Frontal cortex (tissue), 4 donors: ENCODE data around the gene RWDD1. TPM values are rescaled to one million over a fixed set of nuclear protein-coding genes. Genes with fewer than 3 reads are reported as not detected.
A peak's percentile ranks its signal among the peaks of the same experiment; 100 is the strongest.

Experiments used
- DNase-seq, 2 donors: peaks; one replicate each; pipeline ENCODE4 v3.0.0; 2012; ENCODE audit warnings: low spot score in 2 of 2
- FAIRE-seq: peaks from 2 replicates; lab custom pipeline; 2012; peaks lifted over from hg19 to GRCh38; lab: Jason Lieb, UNC
- total RNA-seq: library from RNA; depleted of rRNA; stranded (reverse); fragments of >200 nt; gene quantifications from one replicate; pipeline ENCODE4 v1.2.3, GENCODE V29; 2014
- donor health status: control.
- donor health status: control.
- donor health status: control.

The RWDD1 gene
- total RNA-seq, 1 donor from 2014 or later: 26.5 TPM

DNA sequence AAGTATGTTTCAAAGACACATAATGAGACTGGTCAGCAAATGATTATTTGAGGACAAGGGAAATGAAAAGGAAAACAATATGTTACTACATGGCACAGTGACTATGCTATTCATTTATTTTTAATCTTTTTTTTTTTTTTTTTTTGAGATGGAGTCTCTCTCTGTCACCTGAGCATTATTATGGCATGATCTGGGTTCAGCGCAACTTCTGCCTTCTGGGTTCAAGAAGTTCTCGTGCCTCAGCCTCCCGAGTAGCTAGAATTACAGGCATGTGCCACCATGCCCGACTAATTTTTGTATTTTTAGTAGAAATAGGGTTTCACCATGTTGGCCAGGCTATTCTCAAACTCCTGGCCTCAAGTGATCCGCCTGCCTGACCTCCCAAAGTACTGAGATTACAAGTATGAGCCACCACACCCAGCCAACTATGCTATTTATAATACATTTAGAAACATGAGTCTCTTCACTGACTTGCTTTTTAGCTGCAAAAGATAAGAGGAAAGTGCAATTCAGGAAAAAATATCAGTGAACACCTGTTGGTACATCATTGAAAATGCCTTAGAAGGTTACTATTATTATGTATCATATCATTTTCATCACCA, 14.4 kb upstream of the RWDD1 start:
- FAIRE-seq (no peak), DNase-seq (no peak)

DNA sequence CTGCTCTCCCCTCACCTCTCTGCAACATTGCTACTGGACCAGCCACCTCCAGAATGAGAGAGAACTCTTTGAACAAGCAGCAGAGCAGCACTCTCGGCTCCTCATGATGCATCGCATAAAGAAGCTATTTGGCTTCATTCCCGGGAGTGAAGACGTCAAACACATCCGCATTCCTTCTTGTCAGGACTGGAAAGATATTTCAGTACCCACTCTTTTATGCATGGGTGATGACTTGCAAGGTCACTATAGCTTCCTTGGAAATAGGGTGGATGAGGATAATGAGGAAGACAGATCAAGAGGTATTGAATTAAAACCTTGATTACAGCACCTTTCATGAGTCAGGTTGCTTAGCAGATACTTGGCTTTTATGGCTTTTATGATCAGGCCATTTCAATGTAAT, 13.4 kb upstream of the RWDD1 start:
- FAIRE-seq: no peak
- no peak for DNase-seq

DNA sequence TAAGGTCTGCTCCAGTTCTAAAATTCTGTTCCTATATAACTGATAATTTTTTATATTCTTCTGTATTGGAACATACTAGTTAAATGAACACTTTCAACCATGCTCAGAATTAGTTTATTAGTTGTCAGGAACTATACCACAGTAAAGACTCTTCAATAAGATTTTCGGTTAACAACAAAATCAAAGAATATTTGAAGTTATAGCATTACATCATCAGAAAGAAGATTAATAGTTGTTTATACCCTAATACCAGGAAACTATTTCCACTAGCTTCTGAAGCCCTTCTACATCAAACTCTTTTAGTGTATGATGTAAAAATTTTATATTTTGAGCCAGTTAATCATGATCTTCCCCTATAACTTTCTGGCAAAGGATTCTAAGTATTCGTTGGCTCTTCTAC, 11.2 kb upstream of the RWDD1 start:
- DNase-seq (no peak), FAIRE-seq (no peak)

DNA sequence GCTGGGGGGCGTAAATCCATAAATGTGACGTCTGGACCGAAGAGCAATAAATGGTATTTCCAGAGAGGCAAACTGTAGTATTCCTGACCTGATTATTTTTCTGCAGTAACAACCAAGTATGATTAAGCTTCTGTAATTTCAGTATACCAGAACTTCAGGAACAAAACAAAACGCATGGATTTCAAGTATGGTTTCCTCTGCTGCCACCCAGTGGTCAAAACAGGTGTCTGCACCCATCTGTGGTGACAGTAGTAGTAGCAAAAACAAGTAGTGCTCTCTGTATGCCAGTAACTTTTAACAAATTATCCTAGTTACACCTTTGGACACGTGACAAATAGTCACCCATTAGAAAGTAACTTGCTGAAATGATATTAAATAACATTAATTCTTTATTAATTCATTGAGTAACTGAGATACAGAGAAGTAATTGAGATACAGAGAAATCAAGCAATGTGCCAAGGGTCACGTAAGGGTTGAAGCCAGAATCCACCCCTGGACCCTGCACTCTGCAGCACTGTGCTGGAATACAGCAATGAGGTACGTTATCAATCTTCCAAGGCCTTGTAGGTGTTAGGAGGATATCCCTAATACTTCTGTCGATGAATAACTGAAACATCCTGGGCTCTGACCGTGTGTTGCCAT, 9.8 kb upstream of the RWDD1 start:
- DNase-seq (peak; percentile 47 to 64), FAIRE-seq (peak; percentile 91)

DNA sequence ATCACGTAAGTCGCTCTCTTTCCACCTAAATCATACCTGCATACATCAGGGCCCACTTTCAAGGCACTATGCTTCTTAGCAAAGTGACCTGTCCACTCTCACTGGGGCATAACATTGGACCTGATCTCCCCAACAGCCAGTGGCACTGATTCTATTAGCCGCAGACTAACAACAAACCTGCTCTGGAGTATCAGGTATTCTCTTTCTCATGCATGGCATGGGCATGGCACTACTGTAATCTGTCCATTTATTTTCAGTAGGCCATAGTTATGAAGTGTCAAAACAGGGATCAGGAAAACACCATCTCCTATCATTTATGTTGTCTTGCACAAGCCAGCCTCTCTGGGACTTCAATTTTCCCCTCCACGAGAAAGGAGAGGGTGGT, 9.3 kb upstream of the RWDD1 start:
- no peak for FAIRE-seq

DNA sequence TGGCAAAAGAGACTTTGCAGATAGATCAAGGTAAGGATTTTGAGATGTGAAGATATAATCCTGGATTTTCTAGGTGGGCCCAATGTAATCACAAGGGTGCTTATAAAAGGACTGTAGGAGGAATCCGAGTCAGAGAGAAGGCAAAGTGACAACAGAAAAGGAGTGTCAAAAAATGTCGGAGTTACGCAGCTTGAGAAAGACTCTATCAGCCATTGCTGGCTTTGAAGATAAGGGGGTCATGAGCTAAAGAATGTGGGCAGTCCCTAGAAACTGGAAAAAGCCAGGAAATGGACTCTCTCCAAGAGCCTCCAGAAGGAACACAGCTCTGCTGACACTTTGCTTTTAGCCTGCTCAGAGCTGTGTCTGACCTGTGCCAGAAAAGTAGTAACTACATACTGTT, 8.7 kb upstream of the RWDD1 start:
- DNase-seq (no peak), FAIRE-seq (no peak)

More for the DNA sequence above, 9.3 kb upstream of the RWDD1 start:
- DNase-seq: no peak

DNA sequence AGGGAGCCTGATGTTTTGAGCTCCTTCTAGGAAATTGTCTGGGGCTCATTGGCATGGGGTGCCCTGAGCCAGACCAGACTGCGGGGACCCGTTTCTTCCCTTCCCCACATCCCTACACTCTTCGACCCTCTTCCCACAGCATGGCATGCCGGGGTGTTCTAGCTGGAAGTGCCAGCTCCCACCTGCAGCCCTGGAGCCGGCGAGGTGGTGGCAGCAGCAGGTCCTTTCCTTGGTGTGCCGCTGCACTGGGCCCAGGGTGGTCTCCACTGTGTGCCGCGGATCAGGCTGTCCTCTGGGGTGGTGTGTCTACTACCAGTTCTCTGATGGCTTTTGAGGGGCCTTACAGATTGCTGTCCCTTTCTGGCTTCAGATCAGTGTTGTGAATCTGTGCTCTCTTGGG, 7.5 kb upstream of the RWDD1 start:
- DNase-seq (no peak), FAIRE-seq (no peak)

DNA sequence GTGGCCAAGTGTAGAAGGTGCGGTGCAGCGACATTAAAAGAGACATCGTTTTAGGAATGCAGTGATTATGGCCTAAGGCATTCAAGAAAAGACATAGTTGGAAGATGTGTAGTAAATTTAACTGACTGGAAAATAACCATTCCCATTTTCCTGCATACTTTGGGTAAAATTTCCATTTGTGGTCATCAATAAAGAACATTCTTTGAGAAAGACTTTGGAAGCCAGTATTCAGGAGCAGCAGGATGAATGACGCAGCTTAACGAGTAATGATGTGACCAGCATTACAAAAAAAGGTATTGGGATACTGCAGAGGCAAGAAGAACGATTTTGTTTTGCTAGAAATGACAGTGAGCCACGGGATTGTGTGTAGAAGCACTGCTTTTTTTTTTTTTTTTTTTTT, 7.0 kb upstream of the RWDD1 start:
- DNase-seq: no peak
- no peak for FAIRE-seq

DNA sequence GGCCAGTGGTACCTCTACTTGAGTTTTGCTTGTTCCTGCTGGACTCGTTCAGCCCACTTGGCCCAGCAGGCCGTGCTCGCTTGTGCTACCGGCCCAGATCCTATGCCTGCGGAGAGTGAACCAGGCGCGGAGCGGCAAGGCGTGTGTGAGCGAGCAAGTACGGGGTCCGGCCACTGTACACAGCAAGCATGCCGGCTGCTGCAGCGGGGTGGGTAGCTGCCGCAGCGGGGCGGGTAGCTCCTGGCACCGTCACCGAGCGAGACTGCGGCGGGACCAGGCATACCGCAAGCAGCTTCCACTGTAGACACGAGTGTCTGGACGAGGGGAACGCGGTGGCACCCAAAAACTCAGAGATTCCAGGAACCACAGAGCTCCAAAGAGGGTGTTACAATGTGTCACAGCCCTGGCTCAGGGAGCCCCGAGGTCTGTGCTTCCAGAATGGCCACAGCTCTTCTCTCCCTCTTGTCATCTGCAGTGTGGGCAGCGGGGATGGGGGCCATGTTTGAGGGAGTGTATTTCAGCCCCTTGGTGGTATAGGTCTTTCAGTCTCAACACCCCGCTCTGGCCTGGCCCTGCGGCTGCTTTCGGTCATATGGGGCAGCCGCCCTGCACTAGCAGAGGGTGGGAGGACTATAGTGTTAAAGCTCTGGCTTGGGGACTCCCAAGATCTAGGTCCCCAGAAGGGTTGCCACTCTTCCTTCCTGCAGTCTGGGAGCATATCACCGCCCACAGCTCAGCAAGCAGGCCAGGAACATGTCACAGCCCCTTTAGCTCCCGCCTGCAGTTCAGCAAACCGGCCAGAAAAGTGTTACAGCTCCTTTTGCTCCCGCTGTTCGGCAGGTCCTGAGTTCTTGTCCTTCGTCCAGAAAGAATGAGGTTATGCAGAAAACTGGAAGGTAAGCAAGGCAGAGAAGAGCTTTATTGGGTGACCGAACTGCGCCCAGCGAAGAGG, 6.1 kb upstream of the RWDD1 start:
- no peak for DNase-seq
- FAIRE-seq: no peak

DNA sequence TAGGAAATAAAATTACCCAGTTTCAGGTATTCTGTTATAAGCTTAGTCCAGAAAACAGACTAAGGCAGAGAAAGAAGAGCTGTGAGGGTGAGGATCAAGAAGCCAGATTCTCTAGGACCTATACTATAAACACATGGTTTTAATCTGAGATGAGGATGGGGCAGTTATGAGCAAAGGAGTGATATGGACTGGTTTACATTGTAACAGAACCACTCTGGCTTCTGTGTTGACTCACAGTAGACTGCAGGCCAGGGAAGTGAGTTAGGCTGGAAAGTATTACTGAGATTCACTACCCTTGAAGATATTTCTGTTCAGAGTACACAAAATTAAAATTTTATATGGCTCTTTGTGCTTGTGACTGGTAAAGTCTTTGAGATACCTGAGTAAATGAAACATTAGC, 3.2 kb upstream of the RWDD1 start:
- no peak for FAIRE-seq
- no peak for DNase-seq

DNA sequence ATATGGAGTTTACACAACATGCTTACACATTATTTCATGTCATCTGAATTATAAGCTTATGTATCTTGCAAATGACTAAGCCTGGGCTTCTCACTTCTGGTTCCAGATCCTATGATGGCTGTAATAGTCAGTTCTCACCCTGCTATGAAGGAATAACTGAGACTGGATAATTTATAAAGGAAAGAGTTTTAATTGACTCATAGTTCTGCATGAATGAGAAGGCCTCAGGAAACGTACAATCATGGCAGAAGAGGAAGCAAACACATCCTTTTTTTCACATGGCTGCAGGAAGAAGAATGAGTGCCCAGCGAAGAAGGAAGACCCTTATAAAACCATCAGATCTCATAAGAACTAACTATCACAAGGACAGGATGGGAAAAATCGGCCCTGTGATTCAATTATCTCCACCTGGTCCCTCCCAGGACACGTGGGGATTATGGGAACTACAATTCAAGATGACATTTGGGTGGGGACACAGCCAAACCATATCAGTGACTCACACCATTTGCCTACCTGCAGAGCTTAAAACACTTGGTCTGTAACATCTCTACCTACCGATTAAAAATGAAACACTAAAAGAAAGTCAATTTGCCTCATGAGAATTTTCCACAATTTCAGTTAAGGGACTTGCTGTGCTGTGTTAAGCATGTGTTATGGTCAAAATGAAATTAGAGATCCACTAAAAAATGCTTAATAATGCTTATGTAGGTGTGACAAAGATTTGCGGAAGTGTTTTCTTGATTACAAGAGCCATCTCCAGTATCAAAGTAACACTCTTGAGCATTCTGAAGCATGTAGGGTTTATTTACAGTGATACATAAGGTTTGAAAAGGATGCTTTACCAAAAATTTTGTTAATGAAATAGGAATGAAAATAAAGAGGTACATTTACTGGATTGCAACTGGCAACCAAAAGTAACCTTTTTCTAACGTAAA, 2.2 kb upstream of the RWDD1 start:
- no peak for DNase-seq
- FAIRE-seq: no peak

DNA sequence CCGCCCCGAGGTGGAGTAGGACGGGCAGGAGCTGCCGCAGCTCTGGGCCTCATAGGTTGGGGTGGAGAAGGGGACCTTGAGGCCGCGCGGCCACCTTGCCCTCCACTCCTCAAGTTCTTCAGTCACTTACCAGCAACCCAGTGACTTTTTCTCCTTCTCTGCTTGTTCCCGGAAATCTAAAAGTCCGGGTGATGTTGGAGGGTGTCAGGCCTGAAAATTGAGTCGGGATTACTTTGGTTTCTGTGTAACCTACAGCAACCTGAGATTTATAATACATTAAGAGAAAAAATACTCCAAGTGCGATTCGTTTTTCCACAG, 338 bp downstream of the RWDD1 start:
- no peak for DNase-seq
- FAIRE-seq: no peak

DNA sequence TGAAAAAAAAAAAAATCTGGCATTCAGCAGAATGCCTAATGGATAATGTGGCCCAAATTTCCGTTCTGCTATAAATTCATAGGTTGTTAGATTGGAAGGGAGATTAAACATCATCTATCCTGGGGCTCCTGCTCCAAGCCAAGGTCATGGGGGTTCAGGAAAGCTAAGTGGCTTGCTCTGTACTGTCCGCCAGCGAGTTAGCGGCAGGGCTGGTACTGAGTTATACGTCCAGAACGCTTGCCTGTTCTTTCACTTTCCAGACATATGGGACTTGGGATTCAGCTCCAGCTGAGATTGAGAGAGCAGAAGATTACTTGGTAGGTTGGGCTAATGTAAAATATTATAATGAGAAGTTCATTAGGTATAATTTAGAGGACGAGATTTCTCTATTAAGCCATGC, 858 bp downstream of the RWDD1 start:
- DNase-seq (no peak), FAIRE-seq (no peak)

DNA sequence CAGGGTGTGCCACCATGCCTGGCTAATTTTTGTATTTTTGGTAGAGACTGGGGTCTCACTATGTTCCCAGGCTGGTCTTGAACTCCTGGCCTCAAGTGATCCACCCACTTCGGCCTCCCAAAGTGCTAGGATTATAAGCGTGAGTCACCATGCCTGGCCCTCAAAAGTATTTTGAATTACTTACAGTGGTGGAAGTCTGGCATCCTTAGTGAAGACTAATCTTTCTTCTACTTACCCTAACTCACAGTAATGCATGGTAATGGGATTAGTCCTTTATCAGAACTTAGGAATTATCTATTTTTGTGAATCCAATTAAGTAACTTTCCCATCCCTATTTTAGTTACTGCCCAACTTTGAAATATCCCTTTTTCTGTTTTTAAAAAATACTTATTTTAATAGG, 3.9 kb downstream of the RWDD1 start:
- no peak for FAIRE-seq
- DNase-seq: no peak

DNA sequence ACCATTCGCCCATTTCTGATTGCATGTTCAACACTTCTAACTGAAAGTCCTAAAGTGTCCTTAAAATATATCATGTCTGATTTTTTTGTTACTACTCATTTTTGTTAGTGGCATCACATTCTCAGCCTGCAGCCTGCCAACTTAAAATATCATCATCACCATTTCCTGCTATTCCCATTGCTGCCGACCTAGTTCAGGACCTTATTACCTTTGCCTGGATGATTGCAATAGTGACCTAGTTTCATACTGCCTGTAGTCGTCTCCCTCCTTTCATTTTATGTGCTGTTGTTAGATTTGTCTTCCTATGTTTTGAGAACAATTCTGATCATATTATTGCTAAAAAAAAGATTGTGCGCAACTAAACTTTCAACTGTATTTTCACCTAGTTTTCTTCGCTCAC, 6.2 kb downstream of the RWDD1 start:
- no peak for FAIRE-seq

DNA sequence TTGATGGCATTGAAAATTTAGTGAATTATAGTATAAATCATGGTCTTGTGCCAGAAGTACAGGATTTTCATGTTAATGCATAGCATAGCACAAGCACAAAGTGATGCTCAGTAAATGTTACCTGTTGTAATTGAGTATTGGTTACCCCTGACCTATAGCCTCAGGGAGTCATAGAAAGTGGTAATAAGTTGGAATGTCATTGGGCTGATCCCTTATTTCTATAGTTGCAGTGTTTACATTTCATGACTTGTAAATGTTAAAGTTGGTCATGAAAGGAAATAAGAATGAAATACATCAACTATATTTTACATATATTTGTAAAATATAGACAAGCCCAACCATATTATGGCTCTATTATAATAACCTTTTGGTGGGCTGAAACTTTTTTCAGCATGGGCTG, 7.0 kb downstream of the RWDD1 start:
- DNase-seq: no peak
- FAIRE-seq: no peak

More for the DNA sequence above, 6.2 kb downstream of the RWDD1 start:
- DNase-seq: no peak

DNA sequence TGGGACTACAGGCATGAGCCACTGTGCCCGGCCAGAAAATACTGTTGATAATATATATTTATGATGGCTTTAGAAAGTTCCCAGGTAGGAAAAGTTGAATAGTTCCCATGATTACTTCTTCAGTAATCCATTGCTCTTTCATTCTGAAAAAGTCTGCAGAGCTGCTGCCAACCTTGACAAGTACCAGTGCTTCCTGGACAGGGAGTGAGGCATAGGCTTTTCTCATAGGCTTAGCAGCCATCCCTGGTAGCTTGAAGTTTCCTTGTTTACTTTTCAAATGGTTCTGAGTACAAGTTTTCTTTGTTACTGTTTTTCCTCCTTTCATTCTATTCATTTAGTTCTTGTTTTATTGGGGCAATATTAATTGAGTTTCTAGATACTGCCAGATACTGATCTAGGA, 7.8 kb downstream of the RWDD1 start:
- no peak for DNase-seq
- FAIRE-seq: no peak

DNA sequence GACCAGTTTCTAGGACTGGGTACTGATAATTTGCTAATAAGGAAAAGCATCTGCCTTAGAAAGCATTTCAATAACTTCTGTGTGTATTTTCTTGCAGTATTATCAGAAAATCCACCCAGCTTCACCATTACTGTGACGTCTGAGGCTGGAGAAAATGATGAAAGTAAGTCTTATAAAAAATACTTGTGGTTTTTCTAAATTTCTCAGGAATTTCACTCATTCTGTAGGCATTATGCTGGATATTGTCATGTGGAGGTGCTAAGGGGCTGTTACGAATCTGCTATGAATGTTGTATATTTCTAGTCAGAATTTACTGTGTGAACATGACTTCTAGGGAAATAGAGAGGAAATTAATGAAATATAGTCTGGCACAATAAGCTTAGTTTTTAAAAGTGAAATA, 8.9 kb downstream of the RWDD1 start:
- FAIRE-seq: no peak
- DNase-seq: no peak

DNA sequence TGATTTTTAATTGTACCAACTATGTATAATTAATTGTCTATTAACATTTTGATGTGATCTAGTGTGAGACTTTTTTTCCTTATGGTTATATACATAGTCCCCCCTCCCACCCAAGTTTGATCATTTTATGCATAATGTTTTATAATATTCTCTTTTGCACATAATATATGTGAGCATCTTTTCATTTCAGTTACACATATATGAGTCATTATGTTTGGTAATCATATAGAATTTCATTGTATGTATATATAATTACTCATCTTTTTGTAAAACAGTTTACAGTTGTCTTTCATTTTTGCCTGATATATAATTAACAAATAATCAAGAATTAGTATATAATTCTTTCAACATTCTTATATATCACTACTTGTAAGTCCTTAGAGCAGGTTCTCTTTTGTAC, 15.0 kb downstream of the RWDD1 start:
- FAIRE-seq (peak; percentile 17), DNase-seq (no peak)

DNA sequence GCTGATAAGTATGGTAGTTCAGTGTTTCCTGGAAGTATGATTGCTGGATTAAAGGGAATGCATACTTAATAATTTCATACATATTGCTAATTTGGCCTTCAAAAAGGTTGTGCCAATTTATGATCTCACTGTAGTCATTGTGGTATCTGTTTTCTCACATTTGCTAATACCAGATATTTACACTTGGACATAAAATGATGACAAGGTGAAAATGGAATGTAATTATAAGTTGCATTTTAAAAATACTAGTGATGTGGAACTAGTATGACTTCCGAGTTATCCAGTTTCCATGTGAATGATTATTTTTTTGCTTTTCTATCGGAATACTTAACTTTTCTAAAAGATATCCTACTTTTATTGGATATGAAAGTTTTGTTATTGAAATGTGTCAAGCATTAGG, 15.4 kb downstream of the RWDD1 start:
- FAIRE-seq: no peak
- DNase-seq: no peak
